Natural killer cell (primary cell): ENCODE results near the gene ANK3. TPM values are rescaled to one million over a fixed set of nuclear protein-coding genes. Genes with fewer than 3 reads are reported as not detected.

Experiments used
- ATAC-seq, 3 donors: fragments of 150-1000 bp in 2 of 3; fragments of 200-7000 bp in 1 of 3; cut with Tn5 transposase; 1 replicate in 1 of 3; 2 replicates in 2 of 3; pipeline ENCODE4 v1.10.0; 2021; ENCODE audit warnings: mild to moderate bottlenecking in 2 of 3, moderate library complexity in 2 of 3
- DNase-seq, 2 donors: peaks; one replicate each; pipeline versions ENCODE4 v3.0.0 to v3.0.0-alpha.2; 2013 to 2021; ENCODE audit warnings: mixed read lengths in 1 of 2
- H3K27ac ChIP-seq: one replicate; pipeline ENCODE4 v1.5.1; 2013; ENCODE audit warnings: mild to moderate bottlenecking, low read length
- H3K27me3 ChIP-seq: one replicate; pipeline ENCODE4 v1.6.1; 2013; ENCODE audit warnings: low read length; ENCODE audit not compliant: control insufficient read depth, insufficient read depth
- H3K36me3 ChIP-seq: one replicate; pipeline ENCODE4 v1.6.1; 2013; ENCODE audit warnings: low read length; ENCODE audit not compliant: control insufficient read depth, insufficient read depth
- H3K4me1 ChIP-seq: one replicate; pipeline ENCODE4 v1.6.1; 2013; ENCODE audit warnings: low read length; ENCODE audit not compliant: control insufficient read depth, insufficient read depth
- H3K4me3 ChIP-seq: one replicate; pipeline ENCODE4 v1.5.1; 2013; ENCODE audit warnings: low read length
- H3K9me3 ChIP-seq: one replicate; pipeline ENCODE4 v1.6.1; 2013; ENCODE audit warnings: low read length; ENCODE audit not compliant: control insufficient read depth, insufficient read depth
- H3K27ac Mint-ChIP-seq, 2 donors: one replicate each; pipeline ENCODE4 v1.8.0; 2022; ENCODE audit warnings: mild to moderate bottlenecking in 2 of 2, mixed read lengths in 2 of 2, moderate library complexity in 1 of 2
- H3K27me3 Mint-ChIP-seq, 2 donors: one replicate each; pipeline ENCODE4 v1.8.0; 2022; ENCODE audit warnings: low read depth in 2 of 2, mixed read lengths in 2 of 2
- H3K36me3 Mint-ChIP-seq: one replicate; pipeline ENCODE4 v1.8.0; 2022; ENCODE audit warnings: mixed read lengths
- H3K4me1 Mint-ChIP-seq, 2 donors: one replicate each; pipeline ENCODE4 v1.8.0; 2022; ENCODE audit warnings: mixed read lengths in 2 of 2
- H3K4me3 Mint-ChIP-seq: one replicate; pipeline ENCODE4 v1.8.0; 2022; ENCODE audit warnings: mild to moderate bottlenecking, moderate library complexity, mixed read lengths
- H3K9me3 Mint-ChIP-seq, 2 donors: one replicate each; pipeline ENCODE4 v1.8.0; 2022; ENCODE audit warnings: mixed read lengths in 2 of 2
- WGBS: methylation state at CpG from one replicate; pipeline ENCODE4 v1.1.7; 2013; ENCODE audit warnings: missing lambda C conversion rate; ENCODE audit not compliant: insufficient coverage; 5-methylcytosine and 5-hydroxymethylcytosine counted together
- intact Hi-C: fragments of 100-400 bp; cut with micrococcal nuclease; formaldehyde crosslinking; loops from one replicate; pipeline ENCODE4 v1.14.2; 2022
- total RNA-seq, 4 donors: library from RNA; stranded (reverse); fragments of 120-200 nt in 1 of 4; gene quantifications; one replicate each; pipeline versions ENCODE4 v1.2.3 to v1.2.4, GENCODE V29; 2013 to 2022
- TF ChIP-seq, protein P1 (sequence below): fragments of 200-600 bp; IDR thresholded peaks from one replicate; pipeline ENCODE4 v1.8.0; 2022; ENCODE audit warnings: antibody characterized with exemption

ANK3 gene
- total RNA-seq, 3 donors from 2014 or later (not counting 1 experiment from before 2014, with no cell fraction given), result 4.4 to 12.9 (median 11.4) TPM

DNA sequence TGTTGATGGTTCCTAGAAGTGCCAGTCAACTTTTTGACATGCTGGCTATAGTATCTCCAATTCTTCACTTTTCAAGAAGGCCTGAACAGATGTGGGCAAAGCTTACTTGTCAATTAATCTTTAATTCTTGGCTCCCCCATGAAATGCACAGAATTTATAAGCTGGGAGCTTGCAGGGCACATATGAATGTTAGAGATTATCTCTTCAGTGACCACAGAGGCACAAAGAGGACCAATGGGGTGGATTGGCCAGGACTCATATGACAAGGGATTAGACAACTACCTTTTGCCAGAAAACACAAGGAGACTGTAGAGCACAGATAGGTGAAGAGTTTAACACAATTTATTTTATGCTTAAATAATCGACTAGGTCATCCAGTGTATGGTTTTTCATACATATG lies 361.6 kb downstream of the ANK3 start:
- no peaks in the 10 kb centered on the region for H3K4me1 ChIP-seq
- H3K4me3 Mint-ChIP-seq, result no peak overlapping the region
- H3K27ac Mint-ChIP-seq, result no peak overlapping the region
- H3K4me3 ChIP-seq, result no peak overlapping the region
- no peaks in the 10 kb centered on the region for H3K9me3 Mint-ChIP-seq
- no peaks in the 10 kb centered on the region for H3K36me3 ChIP-seq
- no peak for ATAC-seq
- WGBS, result no CpG with 5 or more reads among the region's 1 CpG
- DNase-seq, result no peak
- H3K36me3 Mint-ChIP-seq, result no peaks in the 10 kb centered on the region
- intact Hi-C loops, result no loop called here
- H3K27ac ChIP-seq, result no peak overlapping the region
- no peaks in the 10 kb centered on the region for H3K9me3 ChIP-seq
- H3K4me1 Mint-ChIP-seq, result no peaks in the 10 kb centered on the region
- TF ChIP-seq, protein P1, sequence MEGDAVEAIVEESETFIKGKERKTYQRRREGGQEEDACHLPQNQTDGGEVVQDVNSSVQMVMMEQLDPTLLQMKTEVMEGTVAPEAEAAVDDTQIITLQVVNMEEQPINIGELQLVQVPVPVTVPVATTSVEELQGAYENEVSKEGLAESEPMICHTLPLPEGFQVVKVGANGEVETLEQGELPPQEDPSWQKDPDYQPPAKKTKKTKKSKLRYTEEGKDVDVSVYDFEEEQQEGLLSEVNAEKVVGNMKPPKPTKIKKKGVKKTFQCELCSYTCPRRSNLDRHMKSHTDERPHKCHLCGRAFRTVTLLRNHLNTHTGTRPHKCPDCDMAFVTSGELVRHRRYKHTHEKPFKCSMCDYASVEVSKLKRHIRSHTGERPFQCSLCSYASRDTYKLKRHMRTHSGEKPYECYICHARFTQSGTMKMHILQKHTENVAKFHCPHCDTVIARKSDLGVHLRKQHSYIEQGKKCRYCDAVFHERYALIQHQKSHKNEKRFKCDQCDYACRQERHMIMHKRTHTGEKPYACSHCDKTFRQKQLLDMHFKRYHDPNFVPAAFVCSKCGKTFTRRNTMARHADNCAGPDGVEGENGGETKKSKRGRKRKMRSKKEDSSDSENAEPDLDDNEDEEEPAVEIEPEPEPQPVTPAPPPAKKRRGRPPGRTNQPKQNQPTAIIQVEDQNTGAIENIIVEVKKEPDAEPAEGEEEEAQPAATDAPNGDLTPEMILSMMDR, result no peak
- no peaks in the 10 kb centered on the region for H3K27me3 ChIP-seq
- no peaks in the 10 kb centered on the region for H3K27me3 Mint-ChIP-seq

DNA sequence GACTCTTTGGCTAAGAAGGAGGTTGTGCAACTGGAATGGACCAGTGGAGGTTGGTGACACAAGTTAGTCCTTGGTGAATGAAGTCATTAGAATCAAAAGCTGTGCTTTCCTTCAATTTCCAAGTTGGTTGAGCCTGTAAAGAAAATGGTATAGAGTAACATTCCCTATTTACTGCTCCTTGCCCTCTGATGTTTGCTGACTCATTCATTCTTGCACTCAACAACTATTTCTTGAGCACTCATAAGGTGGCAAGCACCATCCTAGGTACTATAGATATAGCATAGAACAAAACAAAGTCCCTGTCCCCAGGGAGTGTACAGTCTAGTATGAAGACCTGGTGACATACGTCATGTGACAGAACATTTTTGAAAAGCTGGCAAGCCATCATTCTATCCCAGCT lies 364.4 kb downstream of the ANK3 start:
- H3K9me3 Mint-ChIP-seq, result no peaks in the 10 kb centered on the region
- H3K27me3 Mint-ChIP-seq, result no peaks in the 10 kb centered on the region
- Histone ChIP-seq H3K4me3 (no peak overlapping the region), H3K27me3 (no peaks in the 10 kb centered on the region), H3K36me3 (no peaks in the 10 kb centered on the region), H3K9me3 (no peaks in the 10 kb centered on the region), H3K27ac (no peak overlapping the region), H3K4me1 (no peaks in the 10 kb centered on the region)
- TF ChIP-seq, protein P1, result no peak
- intact Hi-C loops, result no loop called here
- 80% methylated on average over 1 of the region's 1 CpG for WGBS
- DNase-seq, result no peak
- H3K36me3 Mint-ChIP-seq, result no peaks in the 10 kb centered on the region
- no peak for ATAC-seq
- no peak overlapping the region for H3K4me3 Mint-ChIP-seq
- no peak overlapping the region for H3K27ac Mint-ChIP-seq
- H3K4me1 Mint-ChIP-seq, result no peaks in the 10 kb centered on the region

DNA sequence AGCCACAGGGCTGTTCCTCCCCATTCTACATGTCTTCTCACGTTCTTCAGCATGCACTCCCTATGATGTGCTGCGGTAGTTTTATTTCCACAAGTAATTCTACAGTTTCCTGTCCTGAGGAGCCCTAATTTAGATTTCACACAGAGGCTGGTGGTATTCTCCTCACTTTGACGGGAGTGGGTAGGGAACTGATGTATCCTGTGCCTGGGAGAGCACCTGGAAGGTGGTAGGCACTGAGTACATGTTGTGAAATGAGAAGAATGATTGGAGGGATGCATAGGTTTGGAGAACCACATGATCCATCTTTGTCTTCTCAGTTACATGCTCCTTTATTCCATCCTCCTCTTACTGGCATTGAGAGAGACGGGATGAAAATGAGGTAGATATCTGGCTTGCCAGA lies 365.2 kb downstream of the ANK3 start:
- Histone ChIP-seq H3K36me3 (no peaks in the 10 kb centered on the region), H3K27ac (no peak overlapping the region), H3K4me3 (no peak overlapping the region), H3K9me3 (no peaks in the 10 kb centered on the region), H3K4me1 (no peaks in the 10 kb centered on the region), H3K27me3 (no peaks in the 10 kb centered on the region)
- no peaks in the 10 kb centered on the region for H3K9me3 Mint-ChIP-seq
- H3K4me3 Mint-ChIP-seq, result no peak overlapping the region
- 94% methylated on average over 3 of the region's 4 CpGs for WGBS
- TF ChIP-seq, protein P1, result no peak
- no peaks in the 10 kb centered on the region for H3K27me3 Mint-ChIP-seq
- intact Hi-C loops, result no loop called here
- no peaks in the 10 kb centered on the region for H3K4me1 Mint-ChIP-seq
- H3K27ac Mint-ChIP-seq, result no peak overlapping the region
- no peak for DNase-seq
- H3K36me3 Mint-ChIP-seq, result no peaks in the 10 kb centered on the region
- ATAC-seq, result no peak

DNA sequence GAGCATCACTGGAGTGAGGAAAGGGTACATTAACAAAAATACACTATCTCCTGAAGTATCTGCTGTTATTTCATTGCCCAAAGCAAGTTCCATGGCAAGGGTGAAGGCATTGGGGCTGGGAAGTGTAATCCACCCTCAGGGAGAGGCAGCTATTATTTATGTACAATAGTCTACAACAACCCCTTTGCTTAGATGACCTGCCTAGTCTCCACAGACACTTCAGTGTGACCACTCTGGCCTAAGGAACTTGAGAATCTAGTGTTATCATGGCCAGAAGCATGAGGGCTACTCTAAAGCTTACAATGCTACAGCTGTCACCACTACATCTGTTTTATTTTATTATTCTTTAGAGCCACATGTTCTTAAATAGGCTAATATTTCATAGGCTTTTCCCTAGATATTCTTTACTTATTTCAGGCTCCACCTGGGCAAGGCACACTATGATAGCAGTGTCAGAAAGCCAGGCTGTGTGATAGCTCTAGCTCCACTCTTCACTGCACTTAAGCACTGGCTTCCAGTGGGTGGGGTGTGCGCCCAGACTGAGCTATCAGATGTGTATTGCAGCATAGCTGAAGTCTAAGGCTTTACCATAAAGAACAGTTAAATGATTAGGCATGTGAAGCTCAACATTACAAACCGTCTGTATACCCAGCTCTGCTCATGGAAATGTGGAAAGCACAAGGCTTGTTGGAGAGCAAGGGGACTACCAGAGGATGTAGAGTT lies 366.4 kb downstream of the ANK3 start:
- Mint-ChIP-seq H3K27ac (no peak overlapping the region), H3K4me1 (no peaks in the 10 kb centered on the region), H3K9me3 (no peaks in the 10 kb centered on the region), H3K4me3 (no peak overlapping the region), H3K36me3 (no peaks in the 10 kb centered on the region), H3K27me3 (no peaks in the 10 kb centered on the region)
- intact Hi-C loops, result no loop called here
- Histone ChIP-seq H3K27ac (no peak overlapping the region), H3K9me3 (no peaks in the 10 kb centered on the region), H3K27me3 (no peaks in the 10 kb centered on the region), H3K36me3 (no peaks in the 10 kb centered on the region), H3K4me1 (no peaks in the 10 kb centered on the region), H3K4me3 (no peak overlapping the region)
- 91% methylated on average over 2 of the region's 2 CpGs for WGBS
- ATAC-seq (no peak), DNase-seq (no peak)
- TF ChIP-seq, protein P1, result no peak
